Colonic mucosa (tissue), 4 donors: ENCODE measurements around the gene NTRK2. TPM values are rescaled to one million over a fixed set of nuclear protein-coding genes. Genes with fewer than 3 reads are reported as not detected.

Source experiments
- DNase-seq: peaks from one replicate; pipeline ENCODE4 v3.0.0-alpha.2; 2020
- H3K27ac ChIP-seq: fragments of 200-600 bp; one replicate; pipeline ENCODE4 v1.8.0; 2021
- H3K27me3 ChIP-seq: fragments of 200-600 bp; one replicate; pipeline ENCODE4 v1.8.0; 2021
- H3K36me3 ChIP-seq: fragments of 200-600 bp; one replicate; pipeline ENCODE4 v1.8.0; 2021
- H3K4me1 ChIP-seq: fragments of 200-600 bp; one replicate; pipeline ENCODE4 v1.8.0; 2021; ENCODE audit warnings: mild to moderate bottlenecking
- H3K4me3 ChIP-seq: fragments of 200-600 bp; one replicate; pipeline ENCODE4 v1.8.0; 2021
- H3K9ac ChIP-seq, 2 donors: one replicate each; pipeline ENCODE4 v1.7.0; 2013; ENCODE audit warnings: control low read depth in 2 of 2, low read depth in 2 of 2, low read length in 2 of 2
- H3K9me3 ChIP-seq: fragments of 200-600 bp; one replicate; pipeline ENCODE4 v1.8.0; 2021
- CTCF ChIP-seq: fragments of 200-600 bp; IDR thresholded peaks from one replicate; pipeline ENCODE4 v1.8.0; 2022; ENCODE audit warnings: antibody characterized with exemption, mild to moderate bottlenecking
- intact Hi-C: fragments of 100-400 bp; cut with DNase I; formaldehyde crosslinking; loops from one replicate; pipeline ENCODE4 v1.14.1; 2022
- total RNA-seq, 2 donors: library from RNA; stranded (reverse); fragmentation: NEBNext Ultra II Directional in 1 of 2; extraction: Animal tissue kit (Norgen Biotek cat#: 25700) in 1 of 2; gene quantifications; one replicate each; pipeline ENCODE4 v1.2.1, GENCODE V29; 2021
- donor health status: healthy.
- donor health status: DM: no; HTN: no; CAD: no.
- donor health status: DM: no; HTN: no; CAD: no.

Gene NTRK2
- total RNA-seq, 2 donors from 2014 or later = 0.52 to 2.3 TPM

- Histone ChIP-seq H3K27ac (no peak overlapping the region), H3K4me1 (no peaks in the 10 kb centered on the region), H3K27me3 (no peaks in the 10 kb centered on the region), H3K36me3 (no peaks in the 10 kb centered on the region), H3K4me3 (no peak overlapping the region), H3K9me3 (no peaks in the 10 kb centered on the region), H3K9ac (no peak overlapping the region)
- intact Hi-C loops = no loop called here
- TF ChIP-seq CTCF = no peak
- no peak for DNase-seq
These were observed 369.5 kb downstream of the NTRK2 start for GRCh38 chr9:85038824-85039608.

GRCh38 chr9:85040146-85040545 is 370.6 kb downstream of the NTRK2 start:
- Histone ChIP-seq H3K9me3 (no peaks in the 10 kb centered on the region), H3K4me1 (no peaks in the 10 kb centered on the region), H3K27me3 (no peaks in the 10 kb centered on the region), H3K4me3 (no peak overlapping the region), H3K27ac (no peak overlapping the region), H3K9ac (no peak overlapping the region), H3K36me3 (no peaks in the 10 kb centered on the region)
- TF ChIP-seq CTCF = no peak
- DNase-seq = no peak
- intact Hi-C loops = no loop called here

- H3K27me3 ChIP-seq = no peaks in the 10 kb centered on the region
- H3K27ac ChIP-seq = no peak overlapping the region
These were observed 371.4 kb downstream of the NTRK2 start for GRCh38 chr9:85040821-85041465.

GRCh38 chr9:85041466-85042137 is 372.1 kb downstream of the NTRK2 start:
- Histone ChIP-seq H3K9ac (no peak overlapping the region), H3K27ac (no peak overlapping the region), H3K9me3 (no peaks in the 10 kb centered on the region), H3K4me3 (no peak overlapping the region), H3K36me3 (no peaks in the 10 kb centered on the region), H3K27me3 (no peaks in the 10 kb centered on the region), H3K4me1 (no peaks in the 10 kb centered on the region)
- TF ChIP-seq CTCF = no peak
- no peak for DNase-seq
- intact Hi-C loops = no loop called here

More at GRCh38 chr9:85040821-85041465, 371.4 kb downstream of the NTRK2 start:
- no peaks in the 10 kb centered on the region for H3K4me1 ChIP-seq
- H3K9ac ChIP-seq = no peak overlapping the region
- H3K36me3 ChIP-seq = no peaks in the 10 kb centered on the region
- H3K4me3 ChIP-seq = no peak overlapping the region
- DNase-seq = no peak
- intact Hi-C loops = no loop called here
- no peaks in the 10 kb centered on the region for H3K9me3 ChIP-seq
- TF ChIP-seq CTCF = no peak

- intact Hi-C loops = no loop called here
- Histone ChIP-seq H3K4me3 (no peak overlapping the region), H3K4me1 (no peaks in the 10 kb centered on the region), H3K9ac (no peak overlapping the region), H3K27ac (no peak overlapping the region), H3K36me3 (no peaks in the 10 kb centered on the region), H3K27me3 (no peaks in the 10 kb centered on the region), H3K9me3 (no peaks in the 10 kb centered on the region)
- TF ChIP-seq CTCF = no peak
- DNase-seq = no peak
These were observed 373.6 kb downstream of the NTRK2 start for GRCh38 chr9:85042981-85043647.
